ENCODE measurements around the gene SMARCA2. TPM values are rescaled to one million over a fixed set of nuclear protein-coding genes. Genes with fewer than 3 reads are reported as not detected.

Gene SMARCA2
- total and polyA plus RNA-seq, 2 donors (not counting 1 experiment from before 2014, with no cell fraction given), result 75.3 to 250 TPM

- peaks cover 21% of the 10 kb centered on the region for H3K27me3 Mint-ChIP-seq
- no CpG with 5 or more reads among the region's 1 CpG for WGBS (ENCODE audit: insufficient coverage)
- H3K9me3 ChIP-seq (ENCODE audit: control extremely low read depth in 1 of 3, control insufficient read depth in 2 of 3, insufficient read depth in 1 of 3, low read length in 2 of 3), result peaks cover 0 to 7% (median 4%) of the 10 kb centered on the region in 3 donors
- DNase-seq (no peak), ATAC-seq (ENCODE audit: low read depth) (no peak)
- no peaks in the 10 kb centered on the region for H3K4me1 Mint-ChIP-seq
- H3K27ac ChIP-seq (ENCODE audit: low read length in 2 of 2), result no peak overlapping the region
- CTCF ChIA-PET, result no interaction called here
- H3K79me2 ChIP-seq (ENCODE audit: control insufficient read depth, insufficient read depth, low read length), result no peaks in the 10 kb centered on the region
- H4K20me1 ChIP-seq (ENCODE audit: control insufficient read depth, insufficient read depth, low read length, poor library complexity, severe bottlenecking), result no peaks in the 10 kb centered on the region
- H3K9ac ChIP-seq (ENCODE audit: low read length), result no peak overlapping the region
- no peak overlapping the region for H3K4me2 ChIP-seq (replicated peaks; ENCODE audit: low read depth, low read length, poor library complexity, severe bottlenecking)
- no peak overlapping the region for H3K27ac Mint-ChIP-seq
- H3K4me1 ChIP-seq (ENCODE audit: control insufficient read depth in 2 of 2, insufficient read depth in 2 of 2, low read length in 2 of 2), result no peaks in the 10 kb centered on the region
- H3K4me3 Mint-ChIP-seq, result no peak overlapping the region
- H3K27me3 ChIP-seq (replicated peaks in 1 of 4; ENCODE audit: control extremely low read depth in 1 of 4, control insufficient read depth in 3 of 4, insufficient read depth in 4 of 4, low read length in 3 of 4), result no peaks in the 10 kb centered on the region
- H2AFZ ChIP-seq (ENCODE audit: insufficient read depth, low read depth, low read length, poor library complexity, severe bottlenecking), result no peak overlapping the region
- POLR2A ChIA-PET, result no interaction called here
- peaks cover 5% of the 10 kb centered on the region for H3K9me3 Mint-ChIP-seq (ENCODE audit: insufficient read depth)
- TF ChIP-seq EZH2 (IDR thresholded peaks at IDR 0.05; ENCODE audit: borderline replicate concordance, insufficient read depth, low read depth, low read length, poor library complexity, severe bottlenecking), result no peak
- no peak for TF ChIP-seq CTCF (IDR thresholded peaks at IDR 0.05)
- H3K4me3 ChIP-seq (ENCODE audit: control extremely low read depth in 1 of 5, extremely low read depth in 1 of 5, insufficient read depth in 1 of 5, low read depth in 2 of 5, low read length in 4 of 5), result no peak overlapping the region
- H3K36me3 ChIP-seq (replicated peaks in 1 of 2; ENCODE audit: control extremely low read depth in 1 of 2, control insufficient read depth in 1 of 2, extremely low read depth in 1 of 2, insufficient read depth in 2 of 2, low read length in 1 of 2), result no peaks in the 10 kb centered on the region
- intact Hi-C loops (cut with micrococcal nuclease), result no loop called here
These were observed 45.2 kb upstream of the SMARCA2 start for GRCh38 chr9:1969898-1970297.

GRCh38 chr9:1972672-1973071 is 42.5 kb upstream of the SMARCA2 start:
- CTCF ChIA-PET, result no interaction called here

More at GRCh38 chr9:1972672-1973071, 42.5 kb upstream of the SMARCA2 start:
- no peaks in the 10 kb centered on the region for H3K4me1 ChIP-seq (ENCODE audit: control insufficient read depth in 2 of 2, insufficient read depth in 2 of 2, low read length in 2 of 2)
- Mint-ChIP-seq H3K4me1 (no peaks in the 10 kb centered on the region), H3K4me3 (no peak overlapping the region), H3K27me3 (peaks cover 19% of the 10 kb centered on the region), H3K27ac (no peak overlapping the region), H3K9me3 (ENCODE audit: insufficient read depth) (peaks cover 5% of the 10 kb centered on the region)
- no peak overlapping the region for H3K4me3 ChIP-seq (ENCODE audit: control extremely low read depth in 1 of 5, extremely low read depth in 1 of 5, insufficient read depth in 1 of 5, low read depth in 2 of 5, low read length in 4 of 5)
- no peak overlapping the region for H3K9ac ChIP-seq (ENCODE audit: low read length)
- no peak overlapping the region for H2AFZ ChIP-seq (ENCODE audit: insufficient read depth, low read depth, low read length, poor library complexity, severe bottlenecking)
- no peak overlapping the region for H3K27ac ChIP-seq (ENCODE audit: low read length in 2 of 2)
- intact Hi-C loops (cut with micrococcal nuclease), result no loop called here
- TF ChIP-seq CTCF (IDR thresholded peaks at IDR 0.05), result no peak
- no peak for TF ChIP-seq EZH2 (IDR thresholded peaks at IDR 0.05; ENCODE audit: borderline replicate concordance, insufficient read depth, low read depth, low read length, poor library complexity, severe bottlenecking)
- no peak for DNase-seq
- no peaks in the 10 kb centered on the region for H3K36me3 ChIP-seq (replicated peaks in 1 of 2; ENCODE audit: control extremely low read depth in 1 of 2, control insufficient read depth in 1 of 2, extremely low read depth in 1 of 2, insufficient read depth in 2 of 2, low read length in 1 of 2)
- no peak overlapping the region for H3K4me2 ChIP-seq (replicated peaks; ENCODE audit: low read depth, low read length, poor library complexity, severe bottlenecking)
- POLR2A ChIA-PET, result no interaction called here
- no peaks in the 10 kb centered on the region for H3K79me2 ChIP-seq (ENCODE audit: control insufficient read depth, insufficient read depth, low read length)
- peaks cover 0 to 7% (median 4%) of the 10 kb centered on the region in 3 donors for H3K9me3 ChIP-seq (ENCODE audit: control extremely low read depth in 1 of 3, control insufficient read depth in 2 of 3, insufficient read depth in 1 of 3, low read length in 2 of 3)
- ATAC-seq (ENCODE audit: low read depth), result no peak
- H4K20me1 ChIP-seq (ENCODE audit: control insufficient read depth, insufficient read depth, low read length, poor library complexity, severe bottlenecking), result no peaks in the 10 kb centered on the region
- peaks cover 0 to 4% (median 0%) of the 10 kb centered on the region in 4 experiments for H3K27me3 ChIP-seq (replicated peaks in 1 of 4; ENCODE audit: control extremely low read depth in 1 of 4, control insufficient read depth in 3 of 4, insufficient read depth in 4 of 4, low read length in 3 of 4)
